OCI-M2 (cell line): Measurements from ENCODE around the gene SSMEM1.
"Not testable (repeated sequence)": the region's sequence is repeated elsewhere in the genome, so short reads cannot be mapped to it uniquely, and the experiment has no call there.

ENCODE experiments used
- DNase-seq: peaks from one replicate; lab custom pipeline; 2025; ENCODE audit not compliant: unreplicated experiment; lab: John Stamatoyannopoulos, UW

The SSMEM1 gene

DNA sequence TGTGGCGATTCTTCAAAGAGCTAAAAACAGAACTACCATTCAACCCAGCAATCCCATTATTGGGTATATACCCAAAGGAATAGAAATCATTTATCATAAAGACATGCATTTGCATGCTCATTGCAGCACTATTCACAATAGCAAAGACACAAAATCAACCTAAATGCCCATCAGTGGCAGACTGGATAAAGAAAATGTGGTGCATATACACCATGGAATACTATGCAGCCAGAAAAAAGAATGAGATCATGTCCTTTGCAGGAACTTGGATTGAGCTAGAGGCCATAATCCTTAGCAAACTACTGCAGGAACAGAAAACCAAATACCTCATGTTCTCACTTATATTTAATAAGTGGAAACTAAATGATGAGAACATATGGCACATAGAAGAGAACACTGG lies 38.8 kb downstream of the SSMEM1 start:
- not testable (repeated sequence) for DNase-seq

DNA sequence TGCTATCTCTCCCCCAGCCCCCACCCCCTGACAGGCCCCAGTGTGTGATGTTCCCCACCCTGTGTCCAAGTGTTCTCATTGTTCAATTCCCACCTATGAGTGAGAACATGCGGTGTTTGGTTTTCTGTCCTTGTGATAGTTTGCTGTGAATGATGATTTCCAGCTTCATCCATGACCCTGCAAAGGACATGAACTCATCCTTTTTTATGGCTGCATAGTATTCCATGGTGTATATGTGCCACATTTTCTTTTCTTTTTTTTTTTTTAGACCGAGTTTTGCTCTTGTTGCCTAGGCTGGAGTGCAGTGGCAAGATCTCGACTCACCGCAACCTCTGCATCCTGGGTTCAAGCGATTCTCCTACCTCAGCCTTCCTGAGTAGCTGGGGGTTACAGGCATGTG lies 41.2 kb downstream of the SSMEM1 start:
- not testable (repeated sequence) for DNase-seq

DNA sequence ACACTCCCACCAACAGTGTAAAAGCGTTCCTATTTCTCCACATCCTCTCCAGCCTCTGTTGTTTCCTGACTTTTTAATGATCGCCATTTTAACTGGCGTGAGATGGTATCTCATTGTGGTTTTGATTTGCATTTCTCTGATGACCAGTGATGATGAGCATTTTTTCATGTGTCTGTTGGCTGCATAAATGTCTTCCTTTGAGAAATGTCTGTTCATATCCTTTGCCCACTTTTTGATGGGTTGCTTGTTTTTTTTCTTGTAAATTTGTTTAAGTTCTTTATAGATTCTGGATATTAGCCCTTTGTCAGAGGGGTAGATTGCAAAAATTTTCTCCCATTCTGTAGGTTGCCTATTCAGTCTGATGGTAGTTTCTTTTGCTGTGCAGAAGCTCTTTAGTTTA lies 42.0 kb downstream of the SSMEM1 start:
- not testable (repeated sequence) for DNase-seq

DNA sequence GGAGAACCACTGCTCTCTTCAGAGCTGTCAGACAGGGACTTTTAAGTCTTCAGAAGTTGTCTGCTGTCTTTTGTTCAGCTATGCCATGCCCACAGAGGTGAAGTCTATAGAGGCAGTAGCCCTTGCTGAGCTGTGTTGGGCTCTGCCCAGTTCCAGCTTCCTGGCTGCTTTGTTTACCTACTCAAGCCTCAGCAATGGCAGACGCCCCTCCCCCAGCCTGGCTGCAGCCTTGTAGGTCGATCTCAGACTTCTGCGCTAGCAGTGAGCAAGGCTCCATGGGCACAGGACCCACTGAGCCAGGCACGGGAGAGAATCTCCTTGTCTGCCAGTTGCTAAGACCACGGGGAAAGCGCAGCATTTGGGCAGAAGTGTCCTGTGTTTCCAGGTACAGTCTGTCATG lies 46.9 kb downstream of the SSMEM1 start:
- DNase-seq = no peak

DNA sequence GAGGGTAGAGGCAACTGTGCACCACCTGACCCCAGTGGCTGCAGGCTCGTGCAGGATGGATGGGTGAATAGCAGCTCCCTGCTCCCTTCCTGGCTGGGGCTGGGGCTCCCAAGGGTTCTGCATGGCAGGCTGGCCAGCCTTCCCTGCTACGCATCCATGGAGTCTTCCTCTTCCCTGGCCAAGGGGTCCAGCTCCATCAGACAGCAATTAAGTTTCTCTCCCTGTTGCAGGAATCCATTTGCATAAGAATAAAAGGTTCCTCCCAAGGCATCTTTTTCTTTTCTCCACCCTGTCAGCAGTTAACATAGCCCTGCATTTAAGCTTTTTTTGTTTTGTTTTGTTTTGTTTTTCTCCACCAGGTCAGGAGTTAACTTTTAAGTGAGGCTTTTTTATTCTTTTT lies 49.0 kb downstream of the SSMEM1 start:
- DNase-seq = no peak

DNA sequence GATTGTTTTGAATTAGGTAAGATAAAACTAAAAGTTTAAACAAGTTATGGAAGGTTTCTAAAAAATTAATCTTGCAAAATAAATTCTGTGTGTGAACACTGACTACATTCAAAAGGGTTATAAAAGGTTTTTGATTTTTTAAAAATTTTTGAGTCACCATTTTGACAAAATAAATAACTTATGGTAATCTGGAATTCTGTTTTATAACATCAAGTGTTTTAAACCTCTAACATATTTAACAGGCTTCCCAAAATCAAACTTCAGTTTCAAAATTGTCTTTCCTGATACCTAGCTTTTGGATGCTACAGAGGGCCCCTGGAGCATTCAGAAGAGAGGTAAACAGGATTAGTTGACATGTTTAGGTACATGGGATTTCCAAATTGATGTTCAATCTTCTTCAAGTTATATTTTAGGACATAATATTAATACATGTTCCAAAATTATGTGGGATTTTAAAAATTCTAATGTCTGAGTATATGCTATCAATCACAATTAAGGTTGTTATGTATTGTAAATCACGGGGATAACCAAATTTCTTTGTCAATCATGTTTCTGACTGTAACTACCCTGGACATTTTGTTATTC lies 50.9 kb downstream of the SSMEM1 start:
- DNase-seq = no peak

DNA sequence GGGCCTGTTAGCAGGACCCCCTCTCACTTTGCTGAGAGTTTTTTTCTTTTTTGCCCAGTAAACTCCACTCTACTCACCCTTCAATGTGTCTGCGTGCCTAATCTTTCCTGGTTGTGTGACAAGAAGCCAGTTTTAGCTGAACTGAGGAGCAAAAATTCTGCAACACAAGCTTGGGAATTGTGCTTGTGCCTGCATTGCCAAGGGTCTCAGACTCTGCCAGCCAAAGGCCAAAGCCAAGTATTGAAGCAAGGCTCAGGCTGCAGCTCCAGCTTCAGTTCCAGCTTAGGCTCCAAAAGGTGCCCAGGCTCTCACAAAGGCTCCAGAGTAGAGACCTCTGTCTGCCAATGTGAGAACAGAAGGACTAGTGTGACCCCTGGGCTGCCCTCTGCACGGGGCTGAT lies 54.8 kb downstream of the SSMEM1 start:
- no peak for DNase-seq

DNA sequence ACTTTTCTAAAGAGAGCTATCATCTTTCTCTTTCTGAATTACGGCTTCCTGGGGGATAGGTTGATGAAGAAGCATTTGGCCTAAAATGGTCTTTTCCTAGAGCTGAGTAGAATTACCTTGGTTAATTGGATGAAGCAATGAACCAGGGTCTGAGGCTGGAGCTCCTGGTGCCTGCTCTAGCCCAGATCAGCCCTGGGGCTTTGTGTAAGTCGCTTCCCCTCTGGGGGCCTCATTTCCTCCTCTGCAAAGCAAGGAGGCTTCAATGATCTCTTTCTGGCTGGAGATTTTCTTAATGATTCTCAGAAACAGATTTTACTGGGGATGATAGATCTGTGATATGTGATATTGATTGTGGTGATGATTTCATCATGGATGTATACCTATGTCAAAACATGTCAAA lies 55.5 kb downstream of the SSMEM1 start:
- no peak for DNase-seq
